Heart right ventricle (tissue), 16 donors: Measurements from ENCODE around the gene PTPN12. TPM values are rescaled to one million over a fixed set of nuclear protein-coding genes. Genes with fewer than 3 reads are reported as not detected.

Experiments used
- ATAC-seq, 8 donors: fragments of 200-7000 bp; cut with Tn5 transposase; one replicate each; pipeline ENCODE4 v1.9.1; 2020; ENCODE audit warnings: mild to moderate bottlenecking in 8 of 8, moderate library complexity in 8 of 8, moderate number of reproducible peaks in 1 of 8
- DNase-seq, 2 donors: peaks; one replicate each; pipeline ENCODE4 v3.0.0-alpha.2; 2020
- H3K27ac ChIP-seq, 10 donors: fragments of 200-600 bp; sonication (generic) in 2 of 10; one replicate each; pipeline versions ENCODE4 v1.5.0 to v1.8.0; 2020 to 2022; ENCODE audit warnings: mild to moderate bottlenecking in 3 of 10
- H3K27me3 ChIP-seq, 7 donors: fragments of 200-600 bp; one replicate each; pipeline ENCODE4 v1.8.0; 2021 to 2022; ENCODE audit warnings: mild to moderate bottlenecking in 2 of 7
- H3K36me3 ChIP-seq, 9 donors: fragments of 200-600 bp; sonication (generic) in 1 of 9; one replicate each; pipeline versions ENCODE4 v1.5.0 to v1.8.0; 2020 to 2022; ENCODE audit warnings: mild to moderate bottlenecking in 2 of 9
- H3K4me1 ChIP-seq, 9 donors: fragments of 200-600 bp; sonication (generic) in 1 of 9; one replicate each; pipeline versions ENCODE4 v1.5.0 to v1.8.0; 2020 to 2022; ENCODE audit warnings: mild to moderate bottlenecking in 4 of 9
- H3K4me3 ChIP-seq, 10 donors: fragments of 200-600 bp; sonication (generic) in 2 of 10; one replicate each; pipeline versions ENCODE4 v1.5.0 to v1.8.0; 2020 to 2022; ENCODE audit warnings: mild to moderate bottlenecking in 7 of 10, moderate library complexity in 2 of 10
- H3K9me3 ChIP-seq, 11 donors: fragments of 200-600 bp in 10 of 11; sonication (generic) in 2 of 11; one replicate each; pipeline versions ENCODE4 v1.5.0 to v1.8.0; 2013 to 2022; ENCODE audit warnings: mild to moderate bottlenecking in 2 of 11, control low read depth in 1 of 11, moderate library complexity in 1 of 11
- CTCF ChIP-seq, 9 donors: fragments of 200-600 bp; sonication (generic) in 2 of 9; IDR thresholded peaks; one replicate each; pipeline versions ENCODE4 v1.5.0 to v1.8.0; 2021 to 2022; ENCODE audit warnings: antibody characterized with exemption in 9 of 9, mild to moderate bottlenecking in 5 of 9, moderate library complexity in 1 of 9
- WGBS, 2 donors: extraction: QIAGEN DNeasy Blood & Tissue Kit; methylation state at CpG; one replicate each; pipeline ENCODE4 v1.1.7; 2013; ENCODE audit warnings: inconsistent platforms in 1 of 2; 5-methylcytosine and 5-hydroxymethylcytosine counted together
- intact Hi-C, 10 donors: fragments of 100-400 bp; cut with DNase I; formaldehyde crosslinking; loops; one replicate each; pipeline versions ENCODE4 v1.11.1 to v1.14.2; 2022
- polyA plus RNA-seq, 2 donors: library from polyadenylated mRNA; stranded (reverse); fragments of 200-250 nt; gene quantifications; one replicate each; pipeline ENCODE4 v1.2.3, GENCODE V29; 2013
- total RNA-seq, 10 donors: library from RNA; stranded (reverse); fragmentation: NEBNext Ultra II Directional in 3 of 10; extraction: Animal tissue kit (Norgen Biotek cat#: 25700) in 3 of 10; gene quantifications; one replicate each; pipeline versions ENCODE4 v1.2.1 to v1.2.4, GENCODE V29; 2021 to 2023
- donor health status: Arrhythmogenic right ventricular cardiomyopathy.
- donor health status: ischemic (EF 13 %, LVEDD 7.1; RV severe dilation, severe dysfunction).
- donor health status: healthy with polysubstance abuse.
- donor health status: DM: no; HTN: yes; CAD: no.
- donor health status: DM: no; HTN: no; CAD: no.
- donor health status: ischemic (EF 25% LVEDD 6.9; RV normal size, moderate dysfunction).
- donor health status: ischemic (EF 25% LVEDD 5.7; RV mildly dilated, moderate dysfunction).
- donor health status: healthy.
- donor health status: DM: yes; HTN: yes; CAD: no.
- donor health status: Ischemic cardiomyopathy.
- donor health status: ischemic (EF 35%, LVEDD 5.7; RV mildly dilated, moderate dysfunction).
- donor health status: nonischemic (EF 11% LVEDD 7.7; RV severe dilation, severe dysfunction).
- donor health status: DM: yes; HTN: yes; CAD: no.
- donor health status: PGD.
- donor health status: ischemic (EF 29% LVEDD 5.4; RV normal size, mild dysfunction).
- donor health status: nonischemic (EF 23%, LVEDD 6.1; RV moderate dilation, normal function).

PTPN12 gene
- total and polyA plus RNA-seq, 12 donors, result 24.0 to 64.5 (median 42.6) TPM

- H3K4me3 ChIP-seq, result no peak overlapping the region
- no peaks in the 10 kb centered on the region for H3K27me3 ChIP-seq
- 98 to 99% methylated on average over 6 to 7 of the region's 7 CpGs for WGBS, 2 donors
- H3K27ac ChIP-seq, result no peak overlapping the region
- ATAC-seq (no peak), DNase-seq (no peak)
- no peak for TF ChIP-seq CTCF (IDR thresholded peaks at IDR 0.05)
- no peaks in the 10 kb centered on the region for H3K9me3 ChIP-seq
- H3K36me3 ChIP-seq, result peaks cover 0 to 20% (median 0%) of the 10 kb centered on the region in 9 donors
- H3K4me1 ChIP-seq, result peaks cover 0 to 15% (median 8%) of the 10 kb centered on the region in 9 donors
- intact Hi-C loops, result no loop called here
These were observed 143.2 kb downstream of the PTPN12 start for GRCh38 chr7:77680266-77680665.

DNA sequence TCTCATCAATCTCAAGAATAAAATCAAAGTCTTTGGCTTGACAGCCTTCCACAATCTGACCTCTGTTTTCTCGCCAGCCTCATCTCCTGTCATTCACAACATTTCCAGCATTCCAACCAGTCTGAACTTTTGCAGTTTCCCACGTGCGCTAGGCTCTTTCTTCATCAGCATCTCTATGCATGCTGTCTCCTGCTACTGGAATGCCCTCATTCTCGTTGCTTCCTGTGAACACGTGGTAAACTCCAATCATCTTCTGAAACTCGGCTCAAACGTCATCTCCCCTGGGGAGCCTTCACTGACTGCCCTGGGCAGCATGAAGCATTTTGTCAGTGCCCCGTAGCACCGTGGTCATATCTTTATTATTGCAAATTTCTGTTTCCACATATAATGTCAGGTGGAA is 146.9 kb downstream of the PTPN12 start:
- peaks cover 0 to 27% (median 10%) of the 10 kb centered on the region in 9 donors for H3K4me1 ChIP-seq
- ATAC-seq (peak in 7 of 8 donors; percentile 74 to 85 (median 79)), DNase-seq (peak in 1 of 2 donors; percentile 65)
- H3K9me3 ChIP-seq, result no peaks in the 10 kb centered on the region
- intact Hi-C loops, result no loop called here
- 32 to 35% methylated on average over 9 of the region's 9 CpGs for WGBS, 2 donors
- TF ChIP-seq CTCF (IDR thresholded peaks at IDR 0.05), result no peak
- no peak overlapping the region for H3K27ac ChIP-seq
- H3K4me3 ChIP-seq, result no peak overlapping the region
- peaks cover 0 to 20% (median 0%) of the 10 kb centered on the region in 9 donors for H3K36me3 ChIP-seq
- no peaks in the 10 kb centered on the region for H3K27me3 ChIP-seq

DNA sequence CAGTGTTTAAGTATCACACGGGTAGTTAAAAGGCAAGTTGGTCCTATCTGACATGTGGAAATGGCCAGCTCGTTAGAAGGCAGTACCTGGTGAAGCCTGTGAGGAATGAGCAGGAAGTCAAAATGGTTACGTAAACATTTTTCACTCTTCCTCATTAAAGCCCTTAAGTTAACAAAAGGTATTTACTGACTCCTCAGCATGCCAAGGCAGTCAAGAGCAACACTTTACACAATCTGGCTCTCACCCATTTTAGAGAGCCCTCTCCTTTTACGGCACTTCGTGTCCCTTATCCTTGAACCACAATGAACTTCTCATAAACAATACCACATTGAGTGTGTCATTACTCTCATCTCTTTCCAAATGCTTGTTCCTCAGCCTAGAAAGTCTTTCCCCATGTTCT is 148.1 kb downstream of the PTPN12 start:
- intact Hi-C loops, result no loop called here
- TF ChIP-seq CTCF (IDR thresholded peaks at IDR 0.05), result no peak
- Histone ChIP-seq H3K27me3 (no peaks in the 10 kb centered on the region), H3K9me3 (no peaks in the 10 kb centered on the region), H3K4me3 (no peak overlapping the region), H3K36me3 (peaks cover 0 to 28% (median 0%) of the 10 kb centered on the region in 9 donors), H3K27ac (no peak overlapping the region), H3K4me1 (peaks cover 0 to 27% (median 10%) of the 10 kb centered on the region in 9 donors)
- DNase-seq (no peak), ATAC-seq (peak in 2 of 8 donors; percentile 62 to 73)
- 47 to 51% methylated on average over 5 of the region's 5 CpGs for WGBS, 2 donors

GRCh38 chr7:77687100-77687746 is 150.1 kb downstream of the PTPN12 start:
- peaks cover 0 to 27% (median 10%) of the 10 kb centered on the region in 9 donors for H3K4me1 ChIP-seq
- no peak for TF ChIP-seq CTCF (IDR thresholded peaks at IDR 0.05)

More at GRCh38 chr7:77687100-77687746, 150.1 kb downstream of the PTPN12 start:
- no peak overlapping the region for H3K27ac ChIP-seq
- DNase-seq, result no peak
- no peak for ATAC-seq
- no peaks in the 10 kb centered on the region for H3K27me3 ChIP-seq
- no peak overlapping the region for H3K4me3 ChIP-seq
- peaks cover 0 to 27% (median 0%) of the 10 kb centered on the region in 9 donors for H3K36me3 ChIP-seq
- intact Hi-C loops, result no loop called here
- no peaks in the 10 kb centered on the region for H3K9me3 ChIP-seq
- WGBS, 2 donors, result 95 to 100% methylated on average over 1 of the region's 1 CpG
